Limb (tissue), 2 donors: Measurements from ENCODE around the gene AIP.
"Not testable (repeated sequence)": the region's sequence is repeated elsewhere in the genome, so short reads cannot be mapped to it uniquely, and the experiment has no call there.

Source experiments
- DNase-seq, 2 donors: peaks; one replicate each; pipeline ENCODE4 v3.0.0-alpha.2; 2016; ENCODE audit errors: extremely low spot score in 2 of 2

Gene AIP

DNA sequence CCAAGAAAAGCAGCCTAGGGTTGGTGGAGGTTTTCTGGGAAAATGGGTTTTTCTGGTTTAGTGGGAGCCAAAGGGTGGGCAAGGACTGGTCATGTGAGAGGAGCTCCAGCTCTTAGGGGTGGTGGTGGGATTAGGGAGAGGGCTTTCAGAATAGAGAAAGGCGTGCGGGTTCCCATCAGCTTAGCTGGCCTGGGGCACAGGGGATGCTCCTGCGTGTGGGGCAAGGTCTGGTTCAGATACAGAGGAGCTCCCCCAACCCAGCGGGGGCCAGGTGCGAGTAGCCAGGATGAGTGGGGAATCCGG lies 14.4 kb upstream of the AIP start:
- no peak for DNase-seq

DNA sequence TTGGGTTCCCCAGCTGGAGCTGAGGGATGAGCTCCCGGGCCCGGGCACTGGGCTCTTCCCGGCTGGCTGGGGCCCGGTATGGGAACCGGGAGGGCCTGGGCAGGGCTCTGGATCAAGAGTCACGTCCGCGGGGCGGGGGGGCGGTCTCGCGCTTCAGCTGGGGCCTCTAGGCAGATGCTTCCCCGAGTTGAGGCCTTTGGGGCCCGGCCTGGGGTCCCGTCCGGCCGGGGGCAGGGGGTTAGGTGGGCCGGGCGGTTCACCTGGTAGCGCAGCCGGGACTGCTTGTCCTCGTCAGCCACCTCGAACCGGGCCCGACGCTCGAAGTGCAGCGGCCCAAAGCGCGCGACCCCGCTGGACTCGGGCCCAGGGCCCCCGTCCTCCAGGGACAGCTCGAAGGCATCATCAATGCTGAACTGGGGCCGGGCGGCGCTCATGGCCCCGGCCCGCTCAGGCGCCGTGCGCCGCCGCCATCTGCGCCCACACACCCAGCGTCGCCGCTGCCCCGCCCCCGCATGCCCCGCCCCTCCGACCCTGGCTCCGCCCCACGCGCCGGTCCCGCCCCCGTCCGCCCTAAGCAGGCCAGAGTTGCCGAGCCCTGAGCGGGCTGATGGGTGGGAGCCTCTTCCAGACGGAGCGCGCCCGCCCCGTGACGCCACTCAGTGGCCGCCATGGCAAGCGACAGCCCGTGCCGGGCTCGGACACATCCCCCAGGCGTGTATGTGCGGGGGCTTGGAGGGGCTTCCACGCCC lies 13.9 kb upstream of the AIP start, which contains the start of gene TMEM134:
TSS of gene TMEM134 (minus strand) at position 493 of the 749 bp plus-strand sequence. CDS start at position 434, 59 bp downstream.
- DNase-seq, result peak; percentile 92 to 97

DNA sequence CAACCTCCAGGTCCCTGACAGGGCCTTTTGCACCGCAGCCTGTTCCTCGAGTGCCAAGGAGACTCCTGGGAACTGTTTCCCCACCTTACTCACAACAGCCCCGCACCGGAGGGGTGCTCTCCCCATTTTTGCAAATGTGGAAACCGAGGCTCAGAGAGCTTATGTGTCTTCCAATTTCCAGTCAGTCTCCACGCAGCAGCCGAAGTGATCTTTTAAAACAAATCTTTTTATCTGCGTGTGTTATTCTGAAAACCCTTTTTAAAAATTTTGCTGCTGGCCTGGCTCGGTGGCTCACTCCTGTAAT lies 13.4 kb upstream of the AIP start:
- DNase-seq, result no peak

DNA sequence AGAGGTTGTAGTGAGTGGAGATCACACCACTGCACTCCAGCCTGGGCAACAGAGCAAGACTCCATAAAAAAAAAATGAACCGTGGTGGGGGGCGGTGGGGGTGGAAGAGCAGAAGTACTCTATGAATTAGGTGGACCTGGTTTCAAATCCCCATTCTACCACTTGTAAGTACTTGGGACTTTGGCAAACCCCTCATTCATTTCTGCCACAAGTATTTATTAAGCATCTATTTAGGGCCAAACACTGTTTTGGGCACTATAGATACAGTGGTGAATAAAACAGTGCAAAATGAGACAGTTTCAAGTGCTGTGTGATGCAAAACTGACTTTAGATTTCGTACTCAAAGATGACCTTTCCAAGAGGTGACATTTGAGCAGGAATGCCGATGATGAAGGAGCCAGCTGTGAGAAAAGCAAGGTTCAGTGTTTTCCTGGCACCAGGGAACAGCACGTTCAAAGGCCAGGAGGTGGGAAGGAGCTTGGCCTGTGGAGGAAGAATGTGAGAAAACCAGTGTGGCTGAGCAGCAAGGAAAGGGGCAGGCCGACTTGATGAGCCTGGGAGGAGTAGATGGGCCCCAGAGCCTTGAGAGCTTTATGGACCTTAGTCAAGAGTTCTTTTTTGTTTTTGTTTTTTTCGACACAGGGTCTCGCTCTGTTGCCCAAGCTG lies 12.4 kb upstream of the AIP start:
- no peak for DNase-seq

DNA sequence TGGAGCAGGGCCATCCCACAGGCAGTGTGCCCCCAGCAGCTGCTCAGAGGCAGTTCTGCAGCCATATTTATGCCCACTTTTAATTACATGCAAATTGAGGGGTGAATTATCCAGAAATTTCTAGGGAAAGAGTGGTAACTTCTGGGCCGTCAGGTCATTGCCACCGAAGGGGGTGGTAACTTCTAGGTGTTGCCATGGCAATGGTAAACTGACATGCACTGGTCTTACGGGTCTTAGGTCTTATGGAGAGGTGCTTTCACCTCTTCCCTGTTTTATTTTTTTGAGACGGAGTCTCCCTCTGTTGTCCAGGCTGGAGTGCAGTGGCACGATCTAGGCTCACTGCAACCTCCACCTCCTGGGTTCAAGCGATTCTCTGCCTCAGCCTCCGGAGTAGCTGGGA lies 9.9 kb upstream of the AIP start:
- no peak for DNase-seq

DNA sequence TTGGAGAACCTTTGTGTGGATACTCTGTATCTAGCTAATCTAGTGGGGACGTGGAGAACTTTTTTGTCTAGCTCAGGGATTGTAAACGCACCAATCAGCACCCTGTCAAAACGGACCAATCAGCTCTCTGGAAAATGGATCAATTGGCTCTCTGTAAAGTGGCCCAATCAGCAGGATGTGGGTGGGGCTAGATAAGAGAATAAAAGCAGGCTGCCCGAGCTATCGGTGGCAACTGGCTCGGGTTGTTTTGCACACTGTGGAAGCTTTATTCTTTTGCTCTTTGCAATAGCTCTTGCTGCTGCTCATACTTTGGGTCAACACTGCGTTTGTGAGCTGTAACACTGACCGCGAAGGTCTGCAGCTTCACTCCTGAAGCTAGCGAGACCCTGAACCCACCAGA lies 6.1 kb upstream of the AIP start:
- DNase-seq, result not testable (repeated sequence)

DNA sequence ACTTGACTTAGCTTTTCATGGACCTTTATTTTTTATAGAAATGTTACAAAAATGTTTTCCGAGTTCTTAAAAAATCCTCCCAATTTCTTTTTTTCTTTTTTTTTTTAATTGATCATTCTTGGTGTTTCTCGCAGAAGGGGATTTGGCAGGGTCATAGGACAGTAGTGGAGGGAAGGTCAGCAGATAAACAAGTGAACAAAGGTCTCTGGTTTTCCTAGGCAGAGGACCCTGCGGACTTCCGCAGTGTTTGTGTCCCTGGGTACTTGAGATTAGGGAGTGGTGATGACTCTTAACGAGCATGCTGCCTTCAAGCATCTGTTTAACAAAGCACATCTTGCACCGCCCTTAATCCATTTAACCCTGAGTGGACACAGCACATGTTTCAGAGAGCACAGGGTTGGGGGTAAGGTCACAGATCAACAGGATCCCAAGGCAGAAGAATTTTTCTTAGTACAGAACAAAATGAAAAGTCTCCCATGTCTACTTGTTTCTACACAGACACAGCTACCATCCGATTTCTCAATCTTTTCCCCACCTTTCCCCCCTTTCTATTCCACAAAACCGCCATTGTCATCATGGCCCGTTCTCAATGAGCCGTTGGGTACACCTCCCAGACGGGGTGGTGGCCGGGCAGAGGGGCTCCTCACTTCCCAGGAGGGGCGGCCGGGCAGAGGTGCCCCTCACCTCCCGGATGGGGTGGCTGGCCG lies 5.3 kb upstream of the AIP start:
- DNase-seq, result not testable (repeated sequence)

DNA sequence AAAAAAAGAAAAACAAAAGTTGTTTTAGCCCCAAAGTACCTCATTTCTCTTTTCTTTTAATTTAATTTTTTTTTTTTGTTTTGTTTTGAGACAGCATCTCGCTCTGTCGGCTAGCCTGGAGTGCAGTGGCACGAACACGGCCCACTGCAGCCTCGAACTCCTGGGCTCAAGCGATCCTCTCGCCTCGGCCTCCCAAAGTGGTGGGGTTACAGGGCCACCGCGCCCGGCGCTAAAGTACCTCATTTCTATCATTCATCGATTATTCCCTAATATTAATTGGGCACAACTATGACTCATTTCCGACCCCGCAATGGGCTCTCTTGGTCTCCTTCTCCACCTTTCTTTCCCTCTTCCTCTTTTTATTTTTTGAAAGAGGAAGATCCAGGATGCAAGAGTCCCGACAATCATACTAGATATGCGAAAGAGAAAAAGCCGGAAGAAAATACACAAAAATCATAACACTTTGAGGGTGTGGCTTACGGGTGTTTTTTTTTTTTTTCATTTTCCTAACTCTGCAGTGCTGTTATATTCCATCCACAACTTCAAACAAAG lies 475 bp upstream of the AIP start:
- no peak for DNase-seq

DNA sequence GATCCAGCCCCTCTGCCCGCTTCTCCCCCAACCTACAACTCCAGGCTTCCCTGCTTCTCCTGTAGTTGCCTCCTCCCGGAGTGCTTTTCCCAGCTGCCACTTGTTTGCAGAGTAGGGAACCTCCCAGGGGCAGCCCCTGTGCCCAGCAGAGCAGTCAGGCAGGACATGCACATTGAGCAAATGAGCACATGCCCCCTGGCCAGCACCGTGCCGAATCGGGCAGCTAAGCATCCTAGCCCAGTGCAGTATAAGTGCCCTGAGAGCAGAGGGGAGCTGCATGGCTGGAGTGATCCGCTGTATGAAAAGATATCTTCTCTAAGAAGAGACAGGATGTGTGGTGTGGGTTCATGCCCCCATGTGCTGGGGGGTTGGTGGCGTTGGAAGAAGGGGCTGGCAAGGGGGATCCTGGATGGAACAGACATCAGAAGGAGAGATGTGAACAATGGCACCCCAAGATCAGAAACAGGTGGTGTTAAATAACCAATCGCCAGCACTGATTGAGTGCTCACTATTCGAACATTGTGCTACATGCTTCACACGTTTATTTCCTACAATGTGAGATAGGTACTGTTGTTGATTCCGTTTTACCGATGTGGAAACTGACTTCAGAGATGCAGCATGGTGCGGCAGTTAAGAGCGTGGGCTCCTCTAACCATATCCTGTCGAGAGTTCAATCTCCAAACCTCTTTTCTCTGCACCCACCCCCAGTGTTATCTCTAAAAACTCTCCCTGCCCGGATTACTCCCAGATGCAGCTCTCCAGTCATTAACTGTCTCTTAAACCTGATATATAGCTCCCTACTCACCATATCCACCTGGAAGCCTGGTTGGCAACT lies 1.2 kb downstream of the AIP start:
- DNase-seq, result no peak

DNA sequence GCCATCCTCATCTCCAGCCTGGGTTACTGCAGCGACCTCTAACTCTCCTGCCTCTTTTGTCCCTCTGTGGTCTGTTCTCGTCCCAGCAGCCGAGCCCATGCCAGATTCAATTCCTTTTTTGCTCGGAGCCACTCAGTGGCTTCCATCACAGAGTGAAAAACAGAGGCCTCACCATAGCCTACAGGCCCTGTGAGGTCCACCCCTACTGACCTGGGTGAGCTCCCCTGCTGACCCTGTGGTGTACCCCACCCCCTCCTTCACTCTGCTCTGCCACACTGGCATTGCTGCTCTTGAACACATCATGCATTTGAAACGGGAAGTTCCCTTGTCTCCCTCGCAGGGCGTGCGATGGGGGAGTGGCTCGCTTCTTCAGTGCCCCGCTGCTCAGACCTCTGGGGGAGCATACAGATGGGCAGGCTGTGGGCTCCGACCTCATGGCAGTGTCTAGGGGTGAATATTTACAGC lies 2.1 kb downstream of the AIP start:
- DNase-seq, result peak in 1 of 2 donors; percentile 25

DNA sequence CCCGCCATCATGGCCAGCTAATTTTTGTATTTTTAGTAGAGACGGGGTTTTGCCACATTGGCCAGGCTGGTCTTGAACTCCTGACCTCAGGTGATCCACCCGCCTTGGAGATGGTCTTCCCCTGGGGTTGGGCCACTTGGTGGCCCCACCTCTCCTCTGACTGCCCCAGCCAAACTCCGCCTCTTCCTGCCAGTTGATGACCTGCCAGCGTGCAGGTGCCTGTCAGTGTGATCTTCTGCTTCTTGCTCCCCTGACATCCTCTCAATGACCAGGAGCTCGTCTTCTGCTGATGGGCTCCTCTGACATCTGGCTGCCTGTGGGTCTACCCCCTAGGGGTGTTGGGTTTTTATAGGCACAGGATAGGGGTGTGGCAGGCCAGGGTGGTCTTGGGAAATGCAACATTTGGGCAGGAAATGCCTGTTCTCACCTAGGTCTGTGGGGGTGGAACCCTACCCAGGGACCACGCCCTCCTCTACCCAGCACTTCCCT lies 3.1 kb downstream of the AIP start:
- not testable (repeated sequence) for DNase-seq

DNA sequence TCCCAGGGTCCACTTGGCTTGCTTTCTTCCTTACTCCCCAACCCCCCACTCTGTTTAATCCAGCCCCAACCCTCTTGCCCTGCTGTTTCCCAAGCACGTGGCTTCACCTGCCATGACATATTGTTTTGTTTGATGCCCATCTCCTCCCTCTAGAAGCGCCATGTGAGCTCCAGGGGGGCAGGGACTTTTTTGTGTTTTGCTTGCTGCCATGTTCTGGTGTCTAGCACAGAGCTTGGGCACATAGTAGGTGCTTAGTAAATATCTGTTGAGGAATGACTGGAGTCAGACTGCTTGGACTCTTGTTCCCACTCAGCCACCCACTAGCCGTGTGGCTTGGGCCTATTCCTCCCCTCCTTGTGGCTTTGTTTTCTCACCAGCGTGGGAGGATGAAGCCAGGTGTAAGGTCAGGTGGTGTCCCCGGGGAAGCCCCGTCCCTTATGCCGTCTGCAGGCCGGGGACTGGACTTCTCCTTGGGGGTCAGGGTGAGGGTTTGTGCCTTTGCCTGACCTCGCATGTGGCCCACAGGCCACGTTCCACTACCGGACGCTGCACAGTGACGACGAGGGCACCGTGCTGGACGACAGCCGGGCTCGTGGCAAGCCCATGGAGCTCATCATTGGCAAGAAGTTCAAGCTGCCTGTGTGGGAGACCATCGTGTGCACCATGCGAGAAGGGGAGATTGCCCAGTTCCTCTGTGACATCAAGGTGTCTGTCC lies 3.8 kb downstream of the AIP start:
- DNase-seq, result no peak

DNA sequence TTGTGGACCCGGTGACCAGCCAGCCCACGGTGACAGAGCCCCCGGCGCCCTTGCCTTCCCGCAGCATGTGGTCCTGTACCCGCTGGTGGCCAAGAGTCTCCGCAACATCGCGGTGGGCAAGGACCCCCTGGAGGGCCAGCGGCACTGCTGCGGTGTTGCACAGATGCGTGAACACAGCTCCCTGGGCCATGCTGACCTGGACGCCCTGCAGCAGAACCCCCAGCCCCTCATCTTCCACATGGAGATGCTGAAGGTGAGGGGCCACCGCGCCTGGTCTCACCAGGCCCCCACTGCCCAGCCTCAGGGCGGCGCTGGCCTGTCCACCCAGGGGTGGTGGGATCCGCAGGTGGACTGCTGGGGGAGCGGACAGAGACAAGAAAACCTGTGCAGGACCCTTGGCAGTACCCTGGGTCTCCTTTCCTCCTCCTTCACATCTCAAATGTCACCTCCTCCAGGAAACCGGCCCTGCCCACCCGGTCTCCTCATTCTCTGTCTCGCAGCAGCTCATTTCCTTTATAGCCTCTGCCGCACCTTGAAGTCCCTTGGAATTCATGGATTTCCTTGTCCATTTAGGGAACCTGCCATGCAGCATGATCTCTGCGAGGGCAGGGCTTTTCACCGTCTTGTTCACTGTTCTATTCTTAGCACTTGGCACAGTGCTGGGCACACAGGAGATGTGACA lies 6.5 kb downstream of the AIP start:
- no peak for DNase-seq

DNA sequence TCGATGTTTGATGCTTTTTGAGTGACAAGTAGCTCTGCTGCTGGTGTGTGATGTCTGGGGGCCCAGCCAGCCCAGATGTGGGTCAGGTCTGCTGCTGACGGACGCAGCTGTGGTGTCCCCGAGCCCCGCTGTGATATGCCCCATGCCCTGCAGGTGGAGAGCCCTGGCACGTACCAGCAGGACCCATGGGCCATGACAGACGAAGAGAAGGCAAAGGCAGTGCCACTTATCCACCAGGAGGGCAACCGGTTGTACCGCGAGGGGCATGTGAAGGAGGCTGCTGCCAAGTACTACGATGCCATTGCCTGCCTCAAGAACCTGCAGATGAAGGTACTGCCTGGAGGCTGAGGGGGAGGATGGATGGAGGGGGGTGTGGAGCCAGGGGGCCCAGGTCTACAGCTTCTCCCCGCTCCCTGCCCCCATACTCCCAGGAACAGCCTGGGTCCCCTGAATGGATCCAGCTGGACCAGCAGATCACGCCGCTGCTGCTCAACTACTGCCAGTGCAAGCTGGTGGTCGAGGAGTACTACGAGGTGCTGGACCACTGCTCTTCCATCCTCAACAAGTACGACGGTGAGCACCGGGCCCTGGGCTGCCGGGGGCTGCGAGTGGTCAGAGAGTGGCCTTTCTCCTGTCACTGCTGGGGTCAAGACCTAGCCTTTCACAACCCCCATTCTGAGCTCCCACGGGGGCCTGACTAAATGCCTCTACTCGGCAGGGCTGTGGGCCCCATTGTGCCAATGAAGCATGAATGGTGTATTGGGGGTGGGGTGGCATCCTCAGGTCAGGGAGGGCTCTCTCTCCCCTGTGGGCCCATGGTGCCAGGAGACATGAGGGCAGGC lies 7.3 kb downstream of the AIP start:
- DNase-seq, result peak in 1 of 2 donors; percentile 27

DNA sequence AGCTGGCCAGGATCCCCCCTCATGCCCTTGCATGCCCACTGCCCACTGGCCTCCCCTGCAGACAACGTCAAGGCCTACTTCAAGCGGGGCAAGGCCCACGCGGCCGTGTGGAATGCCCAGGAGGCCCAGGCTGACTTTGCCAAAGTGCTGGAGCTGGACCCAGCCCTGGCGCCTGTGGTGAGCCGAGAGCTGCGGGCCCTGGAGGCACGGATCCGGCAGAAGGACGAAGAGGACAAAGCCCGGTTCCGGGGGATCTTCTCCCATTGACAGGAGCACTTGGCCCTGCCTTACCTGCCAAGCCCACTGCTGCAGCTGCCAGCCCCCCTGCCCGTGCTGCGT lies 7.9 kb downstream of the AIP start:
- DNase-seq, result no peak

DNA sequence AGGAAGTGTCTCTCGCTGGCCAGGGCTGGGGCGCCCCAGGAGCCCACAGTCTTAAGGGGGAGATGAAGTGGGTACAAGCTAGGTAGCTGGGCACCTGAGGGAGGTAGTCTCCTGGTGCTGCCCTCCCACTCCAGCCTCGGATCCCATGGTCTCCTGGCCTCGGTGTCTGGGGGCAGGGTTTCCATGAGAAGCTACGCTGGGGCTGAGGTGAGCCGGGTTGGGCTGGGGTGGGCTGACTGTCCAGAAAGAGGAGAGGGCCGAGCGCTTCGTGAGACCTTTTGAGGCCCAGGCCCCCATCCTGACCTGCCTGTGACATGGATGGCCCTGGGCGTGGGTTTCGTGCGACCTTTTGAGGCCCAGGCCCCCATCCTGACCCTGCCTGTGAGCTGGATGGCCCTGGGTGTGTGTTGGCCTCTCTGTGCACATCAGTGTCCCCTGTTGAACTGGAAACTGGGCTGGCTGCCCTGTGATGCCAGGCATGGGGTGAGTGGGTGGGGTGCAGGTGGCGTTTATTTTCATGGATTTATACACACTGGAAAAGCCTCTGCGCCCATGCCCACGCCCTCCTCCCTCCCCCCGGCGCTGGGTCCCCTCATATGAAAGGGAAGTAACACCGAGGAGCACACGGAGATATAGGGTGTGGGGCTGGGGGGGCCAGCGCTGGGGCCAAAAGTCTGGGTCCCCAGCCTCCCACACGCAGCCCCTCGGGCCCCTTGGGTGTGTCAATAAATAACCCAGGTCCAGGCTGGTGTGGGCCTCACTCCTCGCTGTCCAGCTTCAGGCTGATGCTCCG lies 8.6 kb downstream of the AIP start:
- no peak for DNase-seq

DNA sequence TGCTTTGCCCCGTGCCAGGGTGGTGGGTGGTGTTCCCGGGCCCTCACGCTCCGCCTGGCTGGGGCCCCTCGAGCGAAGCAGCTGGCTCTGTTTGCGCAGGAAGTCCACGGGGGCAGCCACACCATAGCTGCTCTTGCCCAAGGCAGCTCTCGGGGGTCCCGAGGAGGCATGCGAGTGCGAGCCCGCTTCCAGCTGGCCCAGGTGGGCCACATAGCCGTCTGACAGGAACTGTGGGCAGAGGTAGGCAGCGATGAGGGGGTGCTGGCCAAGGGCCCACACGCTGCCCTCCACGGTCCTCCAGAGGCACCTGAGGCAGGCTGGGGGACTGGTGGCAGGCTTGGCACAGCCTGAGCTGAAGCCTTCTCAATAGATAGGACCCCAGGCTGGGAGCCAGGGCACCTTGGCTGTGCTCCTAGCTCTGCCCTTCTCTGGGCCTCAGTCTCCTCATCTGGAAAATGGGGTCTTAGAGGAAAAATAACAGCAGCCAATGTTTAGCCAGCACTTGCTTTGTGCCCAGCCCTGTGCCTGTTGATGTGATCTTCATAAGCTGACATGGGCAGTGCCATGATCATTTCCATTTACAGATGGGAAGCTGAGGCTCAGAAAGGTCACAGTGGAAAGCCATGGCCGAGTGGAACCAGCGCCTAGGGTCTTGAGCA lies 9.4 kb downstream of the AIP start:
- no peak for DNase-seq
